HT1080 (cell line): ENCODE measurements around the gene TRPM4. TPM values are rescaled to one million over a fixed set of nuclear protein-coding genes. Genes with fewer than 3 reads are reported as not detected.
"Not testable (repeated sequence)": the region's sequence is repeated elsewhere in the genome, so short reads cannot be mapped to it uniquely, and the experiment has no call there.

Source experiments
- DNase-seq: peaks from one replicate; pipeline ENCODE4 v3.0.0-alpha.2; 2015; ENCODE audit warnings: low read depth
- polyA plus RNA-seq, 2 experiments: library from polyadenylated mRNA; depleted of rRNA; stranded (reverse); fragments of >200 nt; gene quantifications; 2 replicates each; pipeline ENCODE4 v1.2.3, GENCODE V29; 2015
- total RNA-seq: library from RNA; depleted of rRNA; stranded (reverse); fragments of >200 nt; shearing (Covaris generic); gene quantifications from 2 replicates; pipeline ENCODE4 v1.2.3, GENCODE V29; 2014; rRNA removed

TRPM4 gene
- 7.5 and 8.6 TPM in 2 replicates for total RNA-seq
- polyA plus RNA-seq (2015; cell fraction: cytosol; rRNA removed), result 10.4 and 13.7 TPM in 2 replicates
- 75.4 and 84.5 TPM in 2 replicates for polyA plus RNA-seq (2015; cell fraction: nucleus; rRNA removed)

DNA sequence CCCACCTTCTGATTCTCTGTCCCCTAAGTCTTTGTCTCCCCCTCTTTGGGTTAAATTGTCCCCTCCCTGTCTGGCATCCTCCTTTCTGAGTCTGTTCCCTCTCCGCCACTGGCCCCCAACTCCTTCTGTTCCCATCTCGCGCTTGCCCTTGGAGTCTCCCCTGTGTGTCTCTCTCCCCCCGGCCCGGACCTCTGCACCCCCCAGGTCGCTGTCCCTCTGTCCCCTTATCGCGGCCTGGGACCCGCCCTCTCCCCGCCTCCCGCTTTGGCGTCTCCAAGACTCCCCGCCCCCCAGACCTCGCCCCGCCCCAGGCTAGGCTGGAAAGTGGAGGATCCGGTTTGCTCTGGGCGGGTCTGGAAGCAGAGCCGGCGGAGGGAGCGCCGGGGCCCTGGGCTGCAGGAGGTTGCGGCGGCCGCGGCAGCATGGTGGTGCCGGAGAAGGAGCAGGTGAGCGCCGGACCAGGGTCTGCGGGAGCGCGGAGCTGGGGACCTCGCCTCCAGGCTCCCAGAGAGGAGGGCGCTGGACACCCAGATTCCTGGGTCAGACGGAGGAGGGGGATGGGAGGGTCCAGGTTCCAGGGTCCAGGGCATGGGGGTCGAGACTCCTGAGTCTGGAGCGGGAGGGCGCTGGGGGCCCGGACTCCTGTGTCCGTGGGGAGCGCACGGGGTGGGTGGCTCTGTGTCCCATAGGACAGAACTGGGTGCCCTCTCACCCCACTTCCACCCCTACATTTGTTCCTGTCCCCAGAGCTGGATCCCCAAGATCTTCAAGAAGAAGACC lies at the start of gene TRPM4:
TRPM4 (plus strand) TSS at position 348 of the 780 bp plus-strand sequence; CDS start at position 423, 75 bp downstream.
- peak; percentile 64 for DNase-seq

DNA sequence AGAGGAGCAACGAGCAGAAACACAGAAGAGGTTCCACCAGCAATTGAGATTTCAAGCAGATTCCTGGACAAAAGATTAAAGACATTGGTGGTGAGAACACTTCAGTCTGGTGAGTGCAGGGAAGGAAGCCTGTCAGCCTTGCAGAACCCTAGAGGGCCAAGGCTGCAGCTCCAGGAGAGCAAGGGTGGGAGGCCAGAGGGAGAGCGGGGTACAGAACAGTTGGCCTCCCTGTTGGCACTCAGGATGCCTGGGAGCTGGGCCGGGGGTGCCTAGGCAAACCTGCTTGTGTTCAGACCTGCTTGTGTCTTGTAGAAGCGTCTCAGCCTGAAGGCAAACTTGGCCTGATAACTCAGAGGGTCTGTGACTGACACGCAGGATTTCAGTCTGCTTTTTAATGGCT lies 48.5 kb upstream of the TRPM4 start:
- no peak for DNase-seq

- no peak for DNase-seq
Measured at GRCh38 chr19:49109569-49110233, 47.9 kb upstream of the TRPM4 start.

- DNase-seq, result no peak
Measured at GRCh38 chr19:49110567-49110966, 47.0 kb upstream of the TRPM4 start.

DNA sequence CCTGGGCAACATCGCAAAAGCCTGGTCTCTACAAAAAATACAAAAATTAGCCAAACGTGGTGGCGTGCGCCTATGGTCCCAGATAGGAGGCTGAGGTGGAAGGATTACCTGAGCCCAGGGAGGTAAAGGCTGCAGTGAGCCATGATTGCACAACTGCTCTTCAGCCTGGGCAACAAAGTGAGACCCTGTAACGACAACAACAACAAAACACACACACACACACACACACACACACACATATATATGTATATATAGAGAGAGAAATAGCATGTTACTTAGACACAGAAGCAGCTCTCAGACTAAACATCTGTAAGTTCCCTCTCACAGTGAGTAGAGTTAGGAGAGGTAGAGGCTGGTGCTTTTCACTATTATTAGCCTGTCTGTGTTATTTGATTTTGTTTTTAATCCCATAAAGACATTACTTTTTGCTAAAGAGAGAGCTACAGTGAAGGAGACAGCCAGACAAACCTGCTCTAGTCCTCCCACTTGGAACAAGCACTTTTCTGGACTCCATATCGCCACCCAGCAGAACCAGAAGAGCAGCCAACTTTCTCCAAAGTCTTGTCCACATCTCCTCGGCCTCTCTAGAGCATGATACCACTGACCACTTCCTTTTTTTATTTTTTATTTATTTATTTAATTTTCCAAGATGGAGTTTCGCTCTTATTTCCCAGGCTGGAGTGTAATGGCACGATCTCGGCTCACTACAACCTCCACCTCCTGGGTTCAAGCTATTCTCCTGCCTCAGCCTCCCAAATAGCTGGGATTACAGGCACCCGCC lies 46.2 kb upstream of the TRPM4 start:
- DNase-seq, result no peak

DNA sequence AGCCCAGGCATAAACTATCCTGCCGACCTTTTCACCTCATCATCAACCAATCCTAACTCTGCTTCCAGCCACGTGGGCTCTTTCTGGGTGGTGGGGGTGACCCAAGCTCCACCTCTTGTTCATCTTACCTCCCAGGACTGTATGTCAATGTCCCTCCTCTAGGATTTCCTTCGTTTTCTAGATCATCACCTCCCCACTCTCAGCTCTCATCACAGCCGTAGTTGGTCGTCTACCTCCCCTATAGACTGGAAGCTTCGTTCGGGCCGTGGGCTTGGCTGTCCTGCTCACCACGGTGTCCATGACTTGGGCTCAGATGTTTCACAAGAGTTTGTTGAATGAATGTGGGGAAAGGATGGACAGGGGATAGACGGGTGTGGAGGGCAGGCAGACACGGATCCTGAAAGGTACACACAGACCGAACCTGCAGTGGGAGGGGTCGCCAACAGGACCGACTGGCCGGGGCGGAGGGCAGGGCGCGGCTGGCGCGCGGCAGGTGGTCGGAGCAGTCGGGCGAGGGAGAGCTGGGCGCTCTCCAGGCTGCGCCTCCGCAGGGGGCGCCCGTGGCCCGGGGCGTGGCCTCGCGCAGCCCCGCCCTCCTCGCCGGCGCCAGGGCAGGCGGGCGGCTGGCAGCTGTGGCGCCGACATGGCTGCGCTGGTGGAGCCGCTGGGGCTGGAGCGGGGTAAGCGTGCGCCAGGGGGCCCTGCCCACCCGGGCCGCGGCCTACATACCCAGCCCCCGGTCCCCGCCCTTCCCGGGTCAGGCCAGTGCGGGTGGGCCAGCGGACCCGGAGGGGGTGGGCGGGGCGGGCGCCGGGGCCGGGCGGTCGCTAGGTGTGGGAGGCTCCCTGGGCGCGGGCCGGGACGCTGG lies 43.6 kb upstream of the TRPM4 start, which contains the start of gene LIN7B:
LIN7B (plus strand) TSS at position 609 of the 868 bp plus-strand sequence; CDS start at position 644, 35 bp downstream.
- peak; percentile 70 for DNase-seq

- DNase-seq, result no peak
Measured at GRCh38 chr19:49114630-49115363, 42.8 kb upstream of the TRPM4 start.

DNA sequence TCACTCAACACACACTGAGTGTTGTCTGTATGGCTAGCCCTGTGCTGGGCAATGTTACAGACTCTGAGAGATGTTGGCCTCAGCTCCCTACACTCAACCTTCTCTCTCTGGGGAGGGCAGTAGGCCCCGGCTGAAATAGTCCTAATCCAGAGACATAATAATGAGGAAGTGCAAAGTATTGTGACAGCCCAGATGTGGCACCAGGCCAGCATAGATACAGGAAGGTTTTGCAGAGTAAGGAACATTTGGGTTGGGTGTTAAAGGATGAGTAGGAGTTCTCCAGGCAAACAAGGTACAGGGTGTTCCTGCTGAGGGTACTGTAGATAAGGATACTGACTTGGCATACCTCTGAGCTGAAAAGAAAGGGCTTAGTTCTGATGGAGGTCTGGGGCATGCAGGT lies 41.0 kb upstream of the TRPM4 start:
- DNase-seq, result no peak

- no peak for DNase-seq
Measured at GRCh38 chr19:49117677-49118564, 39.7 kb upstream of the TRPM4 start.

DNA sequence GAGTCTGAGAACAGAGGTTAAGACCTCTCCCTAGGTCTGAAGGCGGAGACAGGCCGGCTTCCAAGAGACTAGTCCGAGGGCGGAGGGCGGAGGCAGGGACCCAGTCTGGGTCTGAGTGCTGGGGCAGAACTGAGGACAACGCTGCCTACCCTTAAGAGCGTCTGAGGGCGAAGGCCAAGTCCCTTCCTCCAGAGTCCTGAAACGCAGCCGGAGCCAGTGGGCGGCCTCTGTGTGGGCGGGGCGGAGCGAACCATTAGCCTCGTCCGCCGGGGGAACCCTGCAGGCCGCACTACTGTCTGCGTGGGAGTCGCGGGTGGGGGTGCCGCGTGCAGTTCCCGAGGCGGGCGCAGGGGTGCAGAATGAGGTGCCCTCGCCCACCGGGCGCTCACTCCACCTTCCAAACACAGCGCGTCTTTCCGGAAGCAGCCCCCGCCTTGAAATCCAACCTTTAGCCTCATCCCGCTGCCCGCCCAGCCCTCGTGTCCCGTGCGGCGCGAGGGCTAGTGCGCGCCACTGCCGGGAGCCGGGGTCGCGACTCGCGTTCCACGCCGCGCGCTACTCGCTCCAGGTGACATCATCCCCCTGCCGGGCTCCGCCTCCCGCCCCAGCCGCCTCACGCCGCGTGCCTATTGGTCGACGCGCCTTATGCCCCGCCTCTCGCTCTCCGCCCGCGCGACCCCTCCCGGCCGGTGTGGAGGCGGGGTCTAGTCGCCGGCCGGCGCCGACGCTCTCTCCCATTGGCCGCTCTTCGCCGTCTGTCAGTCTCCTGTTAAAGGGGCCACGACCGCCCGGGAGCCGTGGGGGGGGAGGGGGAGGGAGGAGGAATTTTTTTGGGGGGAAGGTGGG lies 38.8 kb upstream of the TRPM4 start, which contains the start of gene C19orf73:
C19orf73 (minus strand) TSS at position 579 of the 846 bp plus-strand sequence; CDS start at position 458, 121 bp downstream.
- DNase-seq, result peak; percentile 91

DNA sequence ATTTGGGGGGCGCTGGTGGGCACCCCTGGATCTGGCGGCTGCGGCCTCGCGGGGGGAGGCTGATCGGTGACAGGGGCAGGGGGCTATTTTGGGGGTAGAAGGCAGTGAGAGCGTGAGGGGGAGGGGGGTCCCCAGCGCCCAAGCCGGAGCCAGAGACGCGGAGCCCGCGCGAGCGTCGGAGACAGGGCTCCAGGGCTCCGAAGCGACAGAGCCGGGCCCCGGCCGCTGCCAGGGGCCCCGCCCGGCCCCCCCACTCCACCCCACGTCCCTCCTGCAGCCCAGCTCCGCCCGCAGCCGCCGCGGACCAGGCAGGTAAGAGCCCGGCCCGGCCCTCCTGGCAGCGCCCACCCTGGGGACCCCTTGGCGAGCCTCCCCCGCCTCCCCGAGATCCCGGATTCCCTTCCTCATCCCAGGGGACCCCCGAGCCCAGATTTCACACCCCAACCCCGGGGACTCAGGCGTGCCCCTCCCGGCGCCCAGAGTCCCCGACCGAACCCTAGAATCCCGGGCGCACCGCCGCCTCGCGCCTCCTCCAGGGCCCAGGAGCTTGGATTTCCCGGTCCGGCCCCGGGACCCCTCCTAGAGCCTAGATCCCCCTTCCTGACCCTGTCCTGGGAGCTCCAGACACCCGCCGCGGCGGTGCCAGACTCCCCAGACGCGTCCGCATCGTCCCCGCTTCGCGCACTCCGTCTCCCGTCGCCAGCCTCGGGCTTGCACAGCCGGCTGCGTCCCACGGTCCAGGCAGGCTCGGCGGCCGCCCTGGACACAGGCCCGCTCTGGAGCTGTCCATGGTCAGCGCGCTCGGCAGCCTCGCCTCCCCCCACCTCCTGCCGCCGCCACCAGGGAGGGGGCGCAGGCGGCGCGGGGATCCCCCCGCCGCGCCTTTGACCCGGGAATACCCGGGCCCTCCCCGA lies 37.9 kb upstream of the TRPM4 start, which contains the start of gene PPFIA3:
PPFIA3 (plus strand) TSS at position 134 of the 914 bp plus-strand sequence. CDS start 8,330 bp downstream, outside the sequence.
- DNase-seq, result peak; percentile 43

DNA sequence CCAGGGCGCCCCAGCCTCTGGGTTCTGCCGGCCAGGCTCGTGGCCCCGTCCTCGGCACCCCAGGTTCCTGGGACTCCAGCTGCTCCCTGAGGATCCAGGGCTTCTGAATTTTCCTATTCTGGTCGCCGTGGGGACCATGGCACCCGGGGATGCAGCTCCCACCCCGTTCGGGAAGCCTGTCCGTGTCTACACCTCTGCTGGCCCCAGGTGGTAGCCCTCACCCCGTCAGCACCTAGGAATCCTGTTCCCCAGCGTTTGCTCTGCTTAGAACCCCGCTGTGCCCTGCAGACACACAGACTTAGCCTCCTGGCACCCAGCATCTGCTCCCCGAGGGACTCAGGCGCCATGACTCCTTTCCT lies 37.3 kb upstream of the TRPM4 start:
- no peak for DNase-seq

- no peak for DNase-seq
Measured at GRCh38 chr19:49120868-49121267, 36.7 kb upstream of the TRPM4 start.

DNA sequence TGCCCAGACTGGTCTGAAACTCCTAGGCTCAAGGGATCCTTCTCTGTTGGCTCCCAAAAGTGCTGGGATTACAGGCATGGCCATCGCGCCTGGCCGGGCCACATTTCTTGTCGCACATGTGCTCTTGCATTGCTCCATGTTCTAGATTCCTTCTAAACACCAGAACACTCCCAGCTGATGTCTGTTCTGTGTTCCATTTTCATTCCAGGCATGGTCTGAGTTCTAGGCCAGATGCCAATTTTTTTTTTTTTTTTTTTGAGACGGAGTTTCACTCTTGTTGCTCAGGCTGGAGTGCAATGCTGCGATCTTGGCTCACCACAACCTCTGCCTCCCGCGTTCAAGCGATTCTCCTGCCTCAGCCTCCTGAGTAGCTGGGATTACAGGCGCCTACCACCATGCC lies 35.8 kb upstream of the TRPM4 start:
- not testable (repeated sequence) for DNase-seq

DNA sequence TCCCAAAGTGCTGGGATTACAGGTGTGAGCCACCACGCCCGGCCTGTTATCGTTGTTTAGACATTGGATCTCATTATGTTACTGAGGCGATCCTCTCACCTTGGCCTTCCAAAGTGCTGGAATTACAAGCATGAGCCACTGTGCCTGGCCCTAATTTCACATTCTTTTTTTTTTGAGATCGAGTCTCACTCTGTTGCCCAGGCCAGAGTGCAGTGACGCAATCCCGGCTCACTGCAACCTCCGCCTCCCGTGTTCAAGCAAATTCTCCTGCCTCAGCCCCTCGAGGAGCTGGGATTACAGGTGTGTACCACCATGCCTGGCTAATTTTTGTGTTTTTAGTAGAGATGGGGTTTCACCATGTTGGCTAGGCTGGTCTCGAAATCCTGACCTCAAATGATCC lies 34.3 kb upstream of the TRPM4 start:
- DNase-seq, result not testable (repeated sequence)

DNA sequence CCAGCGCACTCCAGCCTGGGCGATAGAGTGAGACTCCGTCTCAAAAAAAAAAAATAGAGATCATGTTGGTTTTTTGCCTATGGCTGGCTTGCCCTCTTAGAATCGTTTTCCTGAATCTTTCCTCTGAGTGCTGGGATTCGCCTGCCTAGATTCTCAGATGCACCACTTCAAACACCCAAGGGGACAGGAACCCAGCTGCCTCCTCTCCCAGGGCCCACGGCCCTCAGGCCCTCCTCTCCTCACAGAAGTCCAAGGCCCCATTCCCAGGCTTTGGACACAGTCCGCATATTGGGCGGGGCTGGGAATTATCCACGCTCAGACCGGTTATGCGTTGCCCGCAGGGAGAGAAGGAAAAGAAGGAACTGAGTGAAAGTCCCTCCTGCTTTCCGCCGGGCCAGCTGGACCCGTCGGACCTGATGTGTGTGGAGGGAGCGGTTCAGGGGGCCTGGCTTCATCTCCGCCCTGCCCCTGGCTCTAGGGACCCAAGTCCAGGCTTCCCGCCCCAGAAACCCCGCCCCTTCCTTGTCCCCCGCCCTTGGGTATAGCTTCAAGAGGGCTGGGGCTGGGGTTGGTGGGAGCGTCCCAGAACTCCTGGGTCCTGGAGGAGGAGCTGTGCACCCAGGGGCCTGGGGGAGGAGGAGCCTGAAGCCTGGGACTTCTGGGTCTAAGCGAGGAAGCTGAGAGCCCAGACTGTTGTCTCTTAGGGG lies 32.4 kb upstream of the TRPM4 start:
- no peak for DNase-seq
